ENCODE results near the gene FNDC3B.

Gene FNDC3B

GRCh38 chr3:172402090-172402489, 362.7 kb downstream of the FNDC3B start:
- Histone ChIP-seq H3K9me2 (replicated peaks; ENCODE audit: insufficient read depth, low read length) (no peaks in the 10 kb centered on the region), H3K9ac (ENCODE audit: low read length) (no peak overlapping the region), H3K27ac (ENCODE audit: low read length) (no peak overlapping the region), H3K4me1 (ENCODE audit: low read length) (no peaks in the 10 kb centered on the region), H3K36me3 (replicated peaks; ENCODE audit: insufficient read depth, low read length) (no peaks in the 10 kb centered on the region), H3K27me3 (replicated peaks; ENCODE audit: insufficient read depth, low read length) (no peaks in the 10 kb centered on the region), H3K9me3 (replicated peaks; ENCODE audit: insufficient read depth, low read length) (no peaks in the 10 kb centered on the region), H4K20me1 (ENCODE audit: insufficient read depth, low read length) (no peaks in the 10 kb centered on the region), H3K79me2 (ENCODE audit: low read length) (no peaks in the 10 kb centered on the region), H2AFZ (ENCODE audit: low read length) (no peak overlapping the region), H3K4me3 (ENCODE audit: low read length) (no peak overlapping the region), H3F3A (ENCODE audit: insufficient read depth, low read length) (no peaks in the 10 kb centered on the region), H3K4me2 (ENCODE audit: low read depth, low read length) (no peak overlapping the region)
- TF ChIP-seq EZH2 (optimal IDR thresholded peaks at IDR 0.05; ENCODE audit: low read depth, low read length) (no peak), CTCF (IDR thresholded peaks at IDR 0.05; ENCODE audit: low read length) (no peak)
- no peak for DNase-seq

GRCh38 chr3:172402892-172403643, 363.7 kb downstream of the FNDC3B start:
- H3K4me3 ChIP-seq (ENCODE audit: low read length) = no peak overlapping the region
- H3K9me2 ChIP-seq (replicated peaks; ENCODE audit: insufficient read depth, low read length) = no peaks in the 10 kb centered on the region
- H2AFZ ChIP-seq (ENCODE audit: low read length) = no peak overlapping the region
- H3K4me1 ChIP-seq (ENCODE audit: low read length) = no peaks in the 10 kb centered on the region
- DNase-seq = no peak
- H4K20me1 ChIP-seq (ENCODE audit: insufficient read depth, low read length) = no peaks in the 10 kb centered on the region
- no peak overlapping the region for H3K27ac ChIP-seq (ENCODE audit: low read length)
- TF ChIP-seq EZH2phosphoT487 (IDR thresholded peaks at IDR 0.05; ENCODE audit: low read length) = no peak
- TF ChIP-seq EZH2 (optimal IDR thresholded peaks at IDR 0.05; ENCODE audit: low read depth, low read length) = no peak
- no peak for TF ChIP-seq CTCF (IDR thresholded peaks at IDR 0.05; ENCODE audit: low read length)
- H3K27me3 ChIP-seq (replicated peaks; ENCODE audit: insufficient read depth, low read length) = no peaks in the 10 kb centered on the region
- H3K9me3 ChIP-seq (replicated peaks; ENCODE audit: insufficient read depth, low read length) = no peaks in the 10 kb centered on the region
- no peaks in the 10 kb centered on the region for H3K36me3 ChIP-seq (replicated peaks; ENCODE audit: insufficient read depth, low read length)
- H3K9ac ChIP-seq (ENCODE audit: low read length) = no peak overlapping the region
- H3K79me2 ChIP-seq (ENCODE audit: low read length) = no peaks in the 10 kb centered on the region
- no peaks in the 10 kb centered on the region for H3F3A ChIP-seq (ENCODE audit: insufficient read depth, low read length)
- H3K4me2 ChIP-seq (ENCODE audit: low read depth, low read length) = no peak overlapping the region

- no peak overlapping the region for H3K4me2 ChIP-seq (ENCODE audit: low read depth, low read length)
- no peak for DNase-seq
- no peaks in the 10 kb centered on the region for H4K20me1 ChIP-seq (ENCODE audit: insufficient read depth, low read length)
- no peak overlapping the region for H3K4me3 ChIP-seq (ENCODE audit: low read length)
- no peak overlapping the region for H3K9ac ChIP-seq (ENCODE audit: low read length)
- TF ChIP-seq EZH2phosphoT487 (IDR thresholded peaks at IDR 0.05; ENCODE audit: low read length) (no peak), EZH2 (optimal IDR thresholded peaks at IDR 0.05; ENCODE audit: low read depth, low read length) (no peak), CTCF (IDR thresholded peaks at IDR 0.05; ENCODE audit: low read length) (no peak)
- no peaks in the 10 kb centered on the region for H3K4me1 ChIP-seq (ENCODE audit: low read length)
- no peaks in the 10 kb centered on the region for H3K36me3 ChIP-seq (replicated peaks; ENCODE audit: insufficient read depth, low read length)
- H3F3A ChIP-seq (ENCODE audit: insufficient read depth, low read length) = no peaks in the 10 kb centered on the region
- no peak overlapping the region for H2AFZ ChIP-seq (ENCODE audit: low read length)
- no peaks in the 10 kb centered on the region for H3K9me2 ChIP-seq (replicated peaks; ENCODE audit: insufficient read depth, low read length)
- H3K9me3 ChIP-seq (replicated peaks; ENCODE audit: insufficient read depth, low read length) = no peaks in the 10 kb centered on the region
- H3K27ac ChIP-seq (ENCODE audit: low read length) = no peak overlapping the region
- H3K27me3 ChIP-seq (replicated peaks; ENCODE audit: insufficient read depth, low read length) = no peaks in the 10 kb centered on the region
- no peaks in the 10 kb centered on the region for H3K79me2 ChIP-seq (ENCODE audit: low read length)
Observed at GRCh38 chr3:172404237-172404962, 365.0 kb downstream of the FNDC3B start.
